Vagina (tissue), 2 donors: ENCODE results near the gene ADARB1.

ENCODE experiments used
- CTCF ChIP-seq, 3 experiments: fragments of 450-650 bp in 2 of 3; fragments of 200-600 bp in 1 of 3; sonication (generic) in 1 of 3; IDR thresholded peaks; one replicate each; pipeline ENCODE4 v1.5.1; 2017 to 2019; ENCODE audit warnings: antibody characterized with exemption in 3 of 3, mild to moderate bottlenecking in 2 of 3, moderate library complexity in 2 of 3
- POLR2AphosphoS5 ChIP-seq, 2 donors: sonication (generic); formaldehyde crosslinking; IDR thresholded peaks; one replicate each; pipeline ENCODE4 v1.9.0; 2017; ENCODE audit warnings: antibody characterized with exemption in 2 of 2, mild to moderate bottlenecking in 2 of 2, low read depth in 1 of 2; ENCODE audit not compliant: insufficient read depth in 1 of 2

GRCh38 chr21:45253180-45253579 lies 178.8 kb downstream of the ADARB1 start:
- TF ChIP-seq POLR2AphosphoS5 (IDR thresholded peaks at IDR 0.05; ENCODE audit: insufficient read depth in 1 of 2, low read depth in 1 of 2) = no peak
- TF ChIP-seq CTCF (IDR thresholded peaks at IDR 0.05) = no peak
